Measurements from ENCODE around the gene FAM72D.
"Not testable (repeated sequence)": the region's sequence is repeated elsewhere in the genome, so short reads cannot be mapped to it uniquely, and the experiment has no call there.

DNA sequence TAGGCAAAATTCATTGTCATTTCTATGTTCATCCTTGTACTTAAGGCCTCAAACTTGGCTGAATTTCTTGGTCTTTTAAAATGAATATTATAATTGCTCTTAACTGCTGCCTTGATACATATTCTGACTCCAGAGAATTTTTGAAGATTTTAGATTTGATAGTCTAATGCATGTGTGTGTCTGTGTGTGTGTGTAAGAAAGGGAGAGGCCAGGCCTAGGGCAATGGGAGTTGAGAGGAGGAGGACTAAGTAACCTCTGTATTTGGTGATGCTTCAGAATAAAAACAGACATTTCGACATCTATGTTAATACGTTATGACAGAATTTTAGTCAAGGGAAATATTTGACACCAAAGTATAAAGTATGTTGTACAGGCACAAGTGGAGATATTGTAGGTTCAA is 7.5 kb downstream of the FAM72D start:
- TF ChIP-seq, protein P1, sequence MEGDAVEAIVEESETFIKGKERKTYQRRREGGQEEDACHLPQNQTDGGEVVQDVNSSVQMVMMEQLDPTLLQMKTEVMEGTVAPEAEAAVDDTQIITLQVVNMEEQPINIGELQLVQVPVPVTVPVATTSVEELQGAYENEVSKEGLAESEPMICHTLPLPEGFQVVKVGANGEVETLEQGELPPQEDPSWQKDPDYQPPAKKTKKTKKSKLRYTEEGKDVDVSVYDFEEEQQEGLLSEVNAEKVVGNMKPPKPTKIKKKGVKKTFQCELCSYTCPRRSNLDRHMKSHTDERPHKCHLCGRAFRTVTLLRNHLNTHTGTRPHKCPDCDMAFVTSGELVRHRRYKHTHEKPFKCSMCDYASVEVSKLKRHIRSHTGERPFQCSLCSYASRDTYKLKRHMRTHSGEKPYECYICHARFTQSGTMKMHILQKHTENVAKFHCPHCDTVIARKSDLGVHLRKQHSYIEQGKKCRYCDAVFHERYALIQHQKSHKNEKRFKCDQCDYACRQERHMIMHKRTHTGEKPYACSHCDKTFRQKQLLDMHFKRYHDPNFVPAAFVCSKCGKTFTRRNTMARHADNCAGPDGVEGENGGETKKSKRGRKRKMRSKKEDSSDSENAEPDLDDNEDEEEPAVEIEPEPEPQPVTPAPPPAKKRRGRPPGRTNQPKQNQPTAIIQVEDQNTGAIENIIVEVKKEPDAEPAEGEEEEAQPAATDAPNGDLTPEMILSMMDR (IDR thresholded peaks at IDR 0.05) = not testable (repeated sequence)
- TF ChIP-seq ZFX (IDR thresholded peaks at IDR 0.05; ENCODE audit: borderline replicate concordance) = not testable (repeated sequence)

Measured in 22Rv1 (cell line).